Thymus (tissue), 11 donors: ENCODE results near the gene BBS12. TPM values are rescaled to one million over a fixed set of nuclear protein-coding genes. Genes with fewer than 3 reads are reported as not detected.

Experiments
- DNase-seq, 9 donors: peaks; one replicate each; pipeline ENCODE4 v3.0.0-alpha.2; 2013; ENCODE audit warnings: low spot score in 9 of 9, low read depth in 6 of 9, missing footprints in 1 of 9
- H3K27ac ChIP-seq, 2 donors: one replicate each; pipeline ENCODE4 v1.5.1; 2013; ENCODE audit warnings: control low read depth in 1 of 2, low read depth in 1 of 2, low read length in 1 of 2, mild to moderate bottlenecking in 1 of 2, moderate library complexity in 1 of 2
- H3K27me3 ChIP-seq, 2 donors: one replicate each; pipeline ENCODE4 v1.5.1; 2013; ENCODE audit warnings: low read length in 1 of 2; ENCODE audit not compliant: control insufficient read depth in 2 of 2, insufficient read depth in 1 of 2
- H3K36me3 ChIP-seq, 2 donors: one replicate each; pipeline ENCODE4 v1.5.1; 2013; ENCODE audit warnings: low read length in 1 of 2, mild to moderate bottlenecking in 1 of 2, moderate library complexity in 1 of 2; ENCODE audit not compliant: control insufficient read depth in 2 of 2, insufficient read depth in 2 of 2
- H3K4me1 ChIP-seq, 2 donors: one replicate each; pipeline ENCODE4 v1.5.1; 2013; ENCODE audit warnings: low read length in 2 of 2; ENCODE audit not compliant: control insufficient read depth in 2 of 2, insufficient read depth in 2 of 2
- H3K4me3 ChIP-seq, 2 donors: one replicate each; pipeline ENCODE4 v1.5.1; 2013; ENCODE audit warnings: low read length in 2 of 2, control low read depth in 1 of 2, mild to moderate bottlenecking in 1 of 2
- H3K9me3 ChIP-seq, 2 donors: one replicate each; pipeline ENCODE4 v1.5.1; 2013; ENCODE audit warnings: low read length in 1 of 2, mild to moderate bottlenecking in 1 of 2; ENCODE audit not compliant: control insufficient read depth in 2 of 2, insufficient read depth in 1 of 2
- WGBS: extraction: QIAGEN DNeasy Blood & Tissue Kit; methylation state at CpG from one replicate; pipeline ENCODE4 v1.1.7; 2013; 5-methylcytosine and 5-hydroxymethylcytosine counted together
- polyA plus RNA-seq: library from polyadenylated mRNA; stranded (reverse); fragments of 200-250 nt; gene quantifications from one replicate; pipeline ENCODE4 v1.2.3, GENCODE V29; 2013
- total RNA-seq: library from RNA; stranded (reverse); fragments of 120-200 nt; gene quantifications from one replicate; pipeline ENCODE4 v1.2.4, GENCODE V29; 2013
- donor health status: healthy.

Gene BBS12
- total and polyA plus RNA-seq, 2 donors: 3.3 to 3.9 TPM

DNA sequence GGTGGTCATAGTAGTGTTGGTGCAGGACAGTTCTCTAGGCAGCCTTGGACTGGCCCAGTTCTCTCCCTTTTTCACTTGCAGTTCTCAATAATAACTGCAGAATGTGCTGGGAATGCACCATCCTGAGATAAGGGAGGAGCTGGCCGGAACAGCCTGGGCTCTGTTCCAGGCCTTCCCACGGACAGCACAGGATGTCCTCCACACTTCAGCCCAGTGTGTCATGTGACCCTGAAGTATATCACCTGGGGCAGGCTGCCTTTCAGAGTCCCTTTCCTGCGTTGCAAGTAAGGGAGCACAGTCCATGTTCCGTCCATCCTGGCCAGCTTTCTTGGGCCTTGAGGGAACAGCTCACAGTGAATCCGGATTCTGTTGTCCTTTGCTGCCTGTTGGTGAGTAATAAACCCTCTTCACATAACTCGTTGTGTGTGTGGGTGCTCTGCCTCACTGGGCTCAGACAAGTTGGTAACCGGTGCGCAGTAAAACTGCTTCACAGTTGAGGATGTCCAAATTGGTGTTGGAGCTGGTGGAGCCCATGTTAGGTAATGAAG is 32.3 kb upstream of the BBS12 start:
- Histone ChIP-seq H3K9me3 (no peaks in the 10 kb centered on the region), H3K4me3 (no peak overlapping the region), H3K27me3 (no peaks in the 10 kb centered on the region), H3K4me1 (no peaks in the 10 kb centered on the region), H3K36me3 (no peaks in the 10 kb centered on the region), H3K27ac (no peak overlapping the region)
- 93% methylated on average over 8 of the region's 8 CpGs for WGBS
- DNase-seq: no peak

DNA sequence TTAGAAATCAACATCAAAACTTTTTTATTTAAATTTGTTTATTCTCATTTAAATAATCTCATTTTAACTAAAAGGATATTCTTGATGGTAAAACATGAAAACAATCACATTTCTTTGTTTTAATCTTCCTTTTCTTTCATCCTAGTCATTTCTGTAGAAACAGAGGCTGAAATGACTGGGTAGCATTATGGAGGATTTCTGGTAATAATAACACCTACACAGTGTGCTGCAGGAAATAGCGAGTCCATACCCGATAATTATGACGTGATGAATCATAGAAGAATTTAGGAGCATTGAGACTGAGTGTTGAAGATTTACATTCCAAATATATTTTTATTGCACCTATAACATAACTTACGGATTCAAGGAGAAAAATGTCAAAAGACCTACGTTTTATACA is 31.4 kb upstream of the BBS12 start:
- Histone ChIP-seq H3K27me3 (no peaks in the 10 kb centered on the region), H3K9me3 (no peaks in the 10 kb centered on the region), H3K4me3 (no peak overlapping the region), H3K4me1 (no peaks in the 10 kb centered on the region), H3K36me3 (no peaks in the 10 kb centered on the region), H3K27ac (no peak overlapping the region)
- DNase-seq: no peak
- 96% methylated on average over 5 of the region's 5 CpGs for WGBS

DNA sequence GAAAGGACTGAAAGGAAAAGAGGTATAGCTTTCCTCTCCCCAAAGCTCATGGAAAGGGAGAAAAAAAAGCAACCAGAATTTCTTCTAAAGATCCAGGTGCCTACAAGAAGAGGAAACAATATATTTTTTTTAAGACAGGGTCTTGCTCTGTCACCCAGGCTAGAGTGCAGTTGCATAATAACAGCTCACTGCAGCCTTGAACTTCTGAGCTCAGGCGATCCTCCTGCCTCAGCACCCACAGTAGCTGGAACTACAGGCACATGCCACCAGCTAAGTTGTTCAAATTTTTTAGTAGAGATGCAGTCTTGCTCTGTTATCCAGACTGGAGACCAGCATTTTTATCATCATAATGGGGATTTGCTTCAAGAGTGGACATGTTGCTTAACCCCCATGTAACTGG is 30.5 kb upstream of the BBS12 start:
- no peak overlapping the region for H3K4me3 ChIP-seq
- WGBS: 90% methylated on average over 1 of the region's 1 CpG
- H3K4me1 ChIP-seq: no peaks in the 10 kb centered on the region
- H3K9me3 ChIP-seq: no peaks in the 10 kb centered on the region
- H3K27ac ChIP-seq: no peak overlapping the region
- no peaks in the 10 kb centered on the region for H3K27me3 ChIP-seq
- no peak for DNase-seq
- no peaks in the 10 kb centered on the region for H3K36me3 ChIP-seq

DNA sequence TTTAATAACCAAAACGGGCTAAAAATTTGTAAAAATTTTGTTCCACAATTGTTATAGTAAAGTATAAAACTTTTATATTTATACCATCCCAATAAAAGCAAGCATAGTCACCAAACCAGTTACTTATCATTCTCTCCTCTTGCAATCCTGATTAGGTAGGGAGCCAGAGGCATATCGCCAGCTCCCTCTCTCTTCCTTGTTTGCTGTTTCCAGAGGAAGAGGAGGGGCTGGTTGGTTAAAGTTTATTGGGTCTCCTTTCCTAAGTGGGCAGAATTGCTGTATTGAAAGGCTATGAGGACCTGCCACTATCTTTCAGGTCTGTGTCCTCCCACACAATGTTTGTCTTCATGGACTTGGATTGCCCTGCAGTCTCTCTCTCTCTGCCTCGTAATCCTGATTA is 29.6 kb upstream of the BBS12 start:
- Histone ChIP-seq H3K36me3 (no peaks in the 10 kb centered on the region), H3K27ac (no peak overlapping the region)

DNA sequence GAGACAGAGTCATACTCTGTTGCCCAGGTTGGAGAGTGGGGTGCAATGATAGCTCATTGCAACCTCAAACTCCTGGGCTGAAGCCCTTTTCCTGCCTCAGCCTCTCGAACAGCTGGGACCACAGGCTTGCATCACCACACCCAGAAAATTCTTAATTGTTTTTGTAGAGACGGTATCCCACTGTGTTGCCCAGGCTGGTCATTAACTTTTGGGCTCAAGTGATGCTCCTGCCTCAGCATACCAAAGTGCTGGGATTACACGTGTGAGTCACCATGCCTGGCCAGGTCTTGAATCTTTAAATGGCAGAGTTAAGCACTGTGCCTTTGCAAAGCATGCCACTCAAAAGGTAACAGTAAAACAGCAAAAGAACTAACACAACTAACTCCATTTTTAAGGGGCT is 28.6 kb upstream of the BBS12 start:
- no peak for DNase-seq
- Histone ChIP-seq H3K4me3 (no peak overlapping the region), H3K9me3 (no peaks in the 10 kb centered on the region), H3K4me1 (no peaks in the 10 kb centered on the region), H3K27me3 (no peaks in the 10 kb centered on the region), H3K27ac (no peak overlapping the region), H3K36me3 (no peaks in the 10 kb centered on the region)
- 91% methylated on average over 3 of the region's 3 CpGs for WGBS

More for the DNA sequence above, 29.6 kb upstream of the BBS12 start:
- no peak for DNase-seq
- no peaks in the 10 kb centered on the region for H3K9me3 ChIP-seq
- 90% methylated on average over 3 of the region's 3 CpGs for WGBS
- H3K4me3 ChIP-seq: no peak overlapping the region
- no peaks in the 10 kb centered on the region for H3K27me3 ChIP-seq
- no peaks in the 10 kb centered on the region for H3K4me1 ChIP-seq

DNA sequence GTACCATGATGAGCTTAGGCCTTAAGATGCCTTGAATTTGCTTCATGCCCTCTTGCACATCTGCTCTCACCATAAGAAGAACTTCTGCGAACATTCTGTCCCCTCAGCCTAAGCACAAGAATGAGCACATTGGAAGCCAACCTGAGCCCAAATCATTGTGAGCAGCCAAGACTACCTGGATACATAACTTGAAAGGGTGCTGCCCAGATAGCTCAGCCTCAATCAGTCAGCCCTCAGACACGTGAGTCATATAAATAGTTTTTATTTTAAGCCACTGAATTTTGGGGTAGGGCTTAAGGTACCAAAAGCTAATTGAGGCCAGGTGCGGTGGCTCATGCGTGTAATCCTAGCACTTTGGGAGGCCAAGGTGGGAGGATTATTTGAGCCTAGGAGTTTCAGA is 27.5 kb upstream of the BBS12 start:
- H3K27ac ChIP-seq: no peak overlapping the region
- H3K9me3 ChIP-seq: no peaks in the 10 kb centered on the region
- H3K27me3 ChIP-seq: no peaks in the 10 kb centered on the region
- 92% methylated on average over 4 of the region's 4 CpGs for WGBS
- H3K4me3 ChIP-seq: no peak overlapping the region
- no peaks in the 10 kb centered on the region for H3K36me3 ChIP-seq
- H3K4me1 ChIP-seq: no peaks in the 10 kb centered on the region
- DNase-seq: no peak

DNA sequence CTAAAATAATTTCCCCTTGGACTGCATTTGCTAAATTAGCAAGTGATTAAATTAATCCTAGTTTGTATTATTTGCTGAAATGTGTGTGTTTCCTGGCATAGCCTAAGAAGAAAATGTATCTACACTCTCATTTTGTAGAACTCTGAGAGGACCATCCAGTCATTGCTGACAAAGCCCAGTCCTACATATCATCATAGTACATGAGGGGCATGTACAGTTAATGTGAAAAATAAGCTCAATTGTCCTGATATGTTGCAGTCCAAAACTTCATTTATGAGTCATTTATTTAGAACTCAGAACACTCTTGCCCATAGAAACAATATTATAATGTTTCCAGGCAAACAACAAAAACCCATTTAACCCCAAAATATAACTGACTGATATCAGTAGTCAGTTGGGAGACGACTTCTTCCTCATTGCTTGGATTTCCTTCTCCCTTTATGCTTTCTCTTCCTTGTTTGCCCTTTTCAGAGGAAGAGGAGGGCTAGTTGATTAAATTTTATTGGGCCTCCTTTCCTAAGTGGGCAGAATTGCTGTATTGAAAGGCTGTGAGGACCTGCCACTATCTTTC is 26.9 kb upstream of the BBS12 start:
- DNase-seq: no peak
- H3K27ac ChIP-seq: no peak overlapping the region
- H3K4me3 ChIP-seq: no peak overlapping the region
- H3K36me3 ChIP-seq: no peaks in the 10 kb centered on the region
- 73% methylated on average over 1 of the region's 1 CpG for WGBS
- no peaks in the 10 kb centered on the region for H3K4me1 ChIP-seq
- H3K27me3 ChIP-seq: no peaks in the 10 kb centered on the region
- H3K9me3 ChIP-seq: no peaks in the 10 kb centered on the region

DNA sequence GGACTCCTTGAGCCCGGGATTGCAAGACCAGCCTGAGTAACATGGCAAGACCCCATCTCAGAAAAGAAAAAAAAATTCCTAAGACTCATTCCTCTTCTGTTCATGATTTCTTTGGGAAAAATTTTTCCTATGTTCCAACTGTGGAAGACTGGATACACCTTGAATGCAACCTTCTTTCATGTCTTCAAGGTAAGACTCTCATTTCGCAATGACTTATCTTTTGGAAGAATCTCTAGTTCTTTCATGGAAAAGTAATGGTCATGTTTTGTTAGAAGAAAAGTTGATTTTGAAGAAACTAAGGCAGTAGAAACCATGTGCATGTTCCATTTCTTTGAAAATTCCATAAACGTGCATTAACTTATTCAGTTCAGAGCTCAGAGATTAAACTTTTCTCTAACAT is 26.0 kb upstream of the BBS12 start:
- no peak overlapping the region for H3K27ac ChIP-seq
- H3K9me3 ChIP-seq: no peaks in the 10 kb centered on the region
- H3K36me3 ChIP-seq: no peaks in the 10 kb centered on the region
- 97% methylated on average over 3 of the region's 3 CpGs for WGBS
- H3K4me3 ChIP-seq: no peak overlapping the region
- H3K27me3 ChIP-seq: no peaks in the 10 kb centered on the region
- no peak for DNase-seq
- no peaks in the 10 kb centered on the region for H3K4me1 ChIP-seq

DNA sequence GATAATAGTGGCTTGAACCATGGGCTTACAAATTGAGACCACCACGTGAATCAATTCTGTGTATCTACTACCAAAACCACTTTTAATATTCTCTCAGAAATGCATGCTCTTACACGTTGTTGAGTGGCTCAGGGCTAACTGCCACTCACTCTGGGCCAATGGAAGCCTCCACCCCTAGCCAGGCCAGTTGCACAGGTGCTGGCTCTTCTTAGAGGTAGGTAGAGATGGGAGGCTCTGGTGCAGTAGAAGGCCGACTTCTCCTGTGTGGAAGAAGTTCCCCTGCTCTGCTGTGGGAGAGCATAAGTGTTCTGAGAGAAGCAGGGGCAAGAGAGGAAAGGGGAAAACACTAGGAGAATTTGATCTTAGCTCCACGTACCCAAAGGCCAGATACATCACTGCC is 25.0 kb upstream of the BBS12 start:
- DNase-seq: no peak
- Histone ChIP-seq H3K4me3 (no peak overlapping the region), H3K9me3 (no peaks in the 10 kb centered on the region), H3K4me1 (no peaks in the 10 kb centered on the region), H3K27ac (no peak overlapping the region), H3K36me3 (no peaks in the 10 kb centered on the region), H3K27me3 (no peaks in the 10 kb centered on the region)
- WGBS: 95% methylated on average over 4 of the region's 4 CpGs

DNA sequence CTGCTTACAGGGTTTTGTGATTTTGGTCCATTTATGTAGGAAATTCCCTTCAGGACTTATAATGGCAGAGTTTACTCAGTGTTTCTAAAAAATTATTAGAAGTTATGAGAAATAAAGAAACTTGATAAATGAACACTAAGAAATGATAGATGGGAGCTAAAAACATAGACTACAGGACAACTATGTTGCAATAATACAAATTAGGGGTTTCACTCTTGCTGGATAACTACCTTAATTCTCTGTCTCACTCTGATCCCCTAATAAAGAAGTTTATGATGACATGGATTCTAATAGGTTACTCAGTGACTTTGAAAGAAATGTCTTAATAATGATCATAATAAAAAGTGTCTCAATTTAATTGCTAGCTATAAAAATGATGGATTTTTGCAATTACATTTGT is 23.3 kb upstream of the BBS12 start:
- Histone ChIP-seq H3K27ac (no peak overlapping the region), H3K4me3 (no peak overlapping the region), H3K36me3 (no peaks in the 10 kb centered on the region), H3K9me3 (no peaks in the 10 kb centered on the region), H3K4me1 (no peaks in the 10 kb centered on the region), H3K27me3 (no peaks in the 10 kb centered on the region)
- DNase-seq: no peak
